ENCODE results near the gene ADARB2. TPM values are rescaled to one million over a fixed set of nuclear protein-coding genes. Genes with fewer than 3 reads are reported as not detected.

The ADARB2 gene
- total and polyA plus RNA-seq, 2 experiments from 2014 or later = 1.6 to 3.1 TPM

DNA sequence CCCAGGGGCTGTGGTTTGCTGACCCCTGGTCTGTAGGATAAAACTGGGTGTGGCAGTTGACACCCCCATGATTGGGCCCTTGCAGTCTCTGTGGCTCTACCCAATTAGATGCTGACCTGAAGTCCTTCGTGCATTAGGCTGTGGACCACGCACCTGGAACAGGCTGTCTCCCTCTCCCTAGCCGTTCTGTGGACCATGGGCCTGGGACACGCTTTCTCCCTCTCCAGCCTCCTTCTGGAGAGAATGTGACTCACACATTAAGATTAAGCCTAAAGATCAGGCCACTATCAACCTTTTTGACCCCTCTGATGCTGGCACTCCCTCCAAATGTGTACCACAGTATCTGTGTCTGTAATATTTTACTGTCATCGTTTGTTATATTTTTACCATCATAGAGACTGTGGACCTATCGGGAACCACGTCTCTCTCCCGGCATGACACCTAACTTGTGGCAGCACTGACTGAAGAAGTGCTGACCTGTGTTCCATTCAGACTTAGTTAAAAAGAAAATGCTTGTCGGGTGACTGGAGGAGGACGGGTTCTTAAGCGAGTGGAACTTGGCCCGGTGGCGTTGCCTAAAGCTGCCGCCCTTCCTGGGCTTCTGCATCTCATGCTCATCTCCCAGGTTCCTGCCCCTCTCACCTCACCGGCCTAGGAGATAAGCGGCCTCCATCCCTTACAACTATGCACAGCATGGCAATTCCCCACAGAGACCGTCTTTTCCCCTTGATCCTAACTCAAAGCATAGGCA is 588.3 kb downstream of the ADARB2 start:
- no peaks in the 10 kb centered on the region for H3K36me3 ChIP-seq
- H3K4me1 ChIP-seq (ENCODE audit: low read depth) = no peaks in the 10 kb centered on the region
- H3K27ac ChIP-seq = no peak overlapping the region
- no peaks in the 10 kb centered on the region for H3K9me3 ChIP-seq (ENCODE audit: low read depth)
- DNase-seq (ENCODE audit: low read depth in 1 of 2, low spot score in 1 of 2) = no peak
- no peaks in the 10 kb centered on the region for H3K27me3 ChIP-seq
- TF ChIP-seq, protein P1, sequence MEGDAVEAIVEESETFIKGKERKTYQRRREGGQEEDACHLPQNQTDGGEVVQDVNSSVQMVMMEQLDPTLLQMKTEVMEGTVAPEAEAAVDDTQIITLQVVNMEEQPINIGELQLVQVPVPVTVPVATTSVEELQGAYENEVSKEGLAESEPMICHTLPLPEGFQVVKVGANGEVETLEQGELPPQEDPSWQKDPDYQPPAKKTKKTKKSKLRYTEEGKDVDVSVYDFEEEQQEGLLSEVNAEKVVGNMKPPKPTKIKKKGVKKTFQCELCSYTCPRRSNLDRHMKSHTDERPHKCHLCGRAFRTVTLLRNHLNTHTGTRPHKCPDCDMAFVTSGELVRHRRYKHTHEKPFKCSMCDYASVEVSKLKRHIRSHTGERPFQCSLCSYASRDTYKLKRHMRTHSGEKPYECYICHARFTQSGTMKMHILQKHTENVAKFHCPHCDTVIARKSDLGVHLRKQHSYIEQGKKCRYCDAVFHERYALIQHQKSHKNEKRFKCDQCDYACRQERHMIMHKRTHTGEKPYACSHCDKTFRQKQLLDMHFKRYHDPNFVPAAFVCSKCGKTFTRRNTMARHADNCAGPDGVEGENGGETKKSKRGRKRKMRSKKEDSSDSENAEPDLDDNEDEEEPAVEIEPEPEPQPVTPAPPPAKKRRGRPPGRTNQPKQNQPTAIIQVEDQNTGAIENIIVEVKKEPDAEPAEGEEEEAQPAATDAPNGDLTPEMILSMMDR (IDR thresholded peaks at IDR 0.05; ENCODE audit: low read depth, low read length) = no peak
- H3K4me3 ChIP-seq = no peak overlapping the region

DNA sequence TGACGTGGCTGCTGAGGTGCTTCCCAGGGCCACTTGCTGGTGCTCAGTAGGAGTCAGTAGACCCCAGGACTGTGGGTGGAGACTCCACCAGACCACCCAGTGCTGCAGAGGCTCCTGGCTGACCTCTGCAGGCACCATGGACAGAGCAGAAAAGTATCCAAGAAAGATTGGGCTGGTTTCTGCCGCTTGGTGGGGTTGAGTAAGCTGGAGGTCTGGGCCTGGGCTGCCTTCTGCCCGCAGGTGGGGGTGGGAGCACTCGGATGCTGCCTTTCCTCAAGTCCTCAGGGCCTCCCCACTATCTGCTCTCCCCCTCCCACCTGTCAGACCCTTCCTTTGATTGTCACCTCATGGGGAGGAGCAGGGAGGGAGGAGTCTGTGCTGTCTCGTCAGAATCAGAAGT is 589.5 kb downstream of the ADARB2 start:
- Histone ChIP-seq H3K9me3 (ENCODE audit: low read depth) (no peaks in the 10 kb centered on the region), H3K4me1 (ENCODE audit: low read depth) (no peaks in the 10 kb centered on the region), H3K36me3 (no peaks in the 10 kb centered on the region), H3K4me3 (no peak overlapping the region), H3K27me3 (no peaks in the 10 kb centered on the region), H3K27ac (no peak overlapping the region)
- DNase-seq (ENCODE audit: low read depth in 1 of 2, low spot score in 1 of 2) = no peak
- TF ChIP-seq, protein P1 (IDR thresholded peaks at IDR 0.05; ENCODE audit: low read depth, low read length) = no peak

- Histone ChIP-seq H3K27ac (no peak overlapping the region), H3K36me3 (no peaks in the 10 kb centered on the region), H3K4me3 (no peak overlapping the region), H3K27me3 (no peaks in the 10 kb centered on the region), H3K9me3 (ENCODE audit: low read depth) (no peaks in the 10 kb centered on the region), H3K4me1 (ENCODE audit: low read depth) (no peaks in the 10 kb centered on the region)
- DNase-seq (ENCODE audit: low read depth in 1 of 2, low spot score in 1 of 2) = no peak
- TF ChIP-seq, protein P1 (IDR thresholded peaks at IDR 0.05; ENCODE audit: low read depth, low read length) = peak; percentile 28
Observed at GRCh38 chr10:1142596-1142995, 594.7 kb downstream of the ADARB2 start.

DNA sequence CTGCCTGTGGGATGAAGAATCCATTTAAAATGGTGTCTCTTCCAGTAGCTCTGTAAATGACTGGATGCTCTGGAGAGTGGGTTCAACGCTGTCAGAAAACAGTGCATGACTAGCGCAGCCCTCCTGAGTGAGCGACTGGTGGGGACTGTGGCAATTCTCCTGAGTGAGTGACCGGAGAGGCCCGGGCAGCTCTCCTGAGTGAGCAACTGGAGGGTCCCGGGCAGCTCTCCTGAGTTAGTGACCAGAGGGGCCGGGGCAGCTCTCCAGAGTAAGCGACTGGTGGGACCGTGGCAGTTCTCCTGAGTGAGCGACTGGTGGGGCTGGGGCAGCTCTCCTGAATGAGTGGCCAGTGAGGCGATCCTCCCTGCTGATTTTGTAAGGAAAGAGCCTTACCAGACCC is 595.6 kb downstream of the ADARB2 start:
- H3K4me1 ChIP-seq (ENCODE audit: low read depth) = no peaks in the 10 kb centered on the region
- no peaks in the 10 kb centered on the region for H3K9me3 ChIP-seq (ENCODE audit: low read depth)
- no peaks in the 10 kb centered on the region for H3K36me3 ChIP-seq
- no peak overlapping the region for H3K27ac ChIP-seq
- TF ChIP-seq, protein P1 (IDR thresholded peaks at IDR 0.05; ENCODE audit: low read depth, low read length) = no peak
- no peak for DNase-seq (ENCODE audit: low read depth in 1 of 2, low spot score in 1 of 2)
- no peaks in the 10 kb centered on the region for H3K27me3 ChIP-seq
- H3K4me3 ChIP-seq = no peak overlapping the region

DNA sequence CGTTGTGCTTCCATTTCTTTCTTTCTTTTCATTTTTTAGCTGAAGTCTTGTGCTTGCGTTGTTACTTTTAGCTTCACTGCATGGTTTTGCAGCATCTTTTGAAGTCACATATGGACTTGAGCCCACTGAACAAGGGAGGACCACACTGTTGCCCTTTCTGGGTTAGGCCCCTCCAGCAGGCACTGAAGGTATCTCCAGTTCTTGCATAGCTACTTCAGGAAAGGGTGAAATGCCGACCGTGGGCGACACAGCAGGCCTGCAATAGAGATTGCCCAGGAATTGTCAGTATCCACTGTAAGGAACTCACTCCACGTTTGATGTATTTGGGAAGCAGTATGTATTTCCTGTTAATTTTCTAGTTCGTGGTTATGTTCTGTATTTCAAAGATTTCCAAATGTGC is 596.1 kb downstream of the ADARB2 start:
- H3K27ac ChIP-seq = no peak overlapping the region
- no peaks in the 10 kb centered on the region for H3K4me1 ChIP-seq (ENCODE audit: low read depth)
- no peak overlapping the region for H3K4me3 ChIP-seq
- TF ChIP-seq, protein P1 (IDR thresholded peaks at IDR 0.05; ENCODE audit: low read depth, low read length) = no peak
- H3K27me3 ChIP-seq = no peaks in the 10 kb centered on the region
- no peaks in the 10 kb centered on the region for H3K36me3 ChIP-seq
- no peaks in the 10 kb centered on the region for H3K9me3 ChIP-seq (ENCODE audit: low read depth)
- no peak for DNase-seq (ENCODE audit: low read depth in 1 of 2, low spot score in 1 of 2)
